Measurements from ENCODE around the gene ACACB.

The ACACB gene

GRCh38 chr12:109302358-109302757 lies 186.0 kb downstream of the ACACB start:
- no peak for DNase-seq (ENCODE audit: low read depth in 2 of 2)

GRCh38 chr12:109302770-109303169 lies 186.4 kb downstream of the ACACB start:
- DNase-seq (ENCODE audit: low read depth in 2 of 2), result no peak

- DNase-seq (ENCODE audit: low read depth in 2 of 2), result no peak
Measured at GRCh38 chr12:109304485-109304884, 188.1 kb downstream of the ACACB start.

GRCh38 chr12:109305547-109305946 lies 189.2 kb downstream of the ACACB start:
- no peak for DNase-seq (ENCODE audit: low read depth in 2 of 2)

GRCh38 chr12:109307051-109307450 lies 190.7 kb downstream of the ACACB start:
- no peak for DNase-seq (ENCODE audit: low read depth in 2 of 2)

GRCh38 chr12:109308534-109309380 lies 192.4 kb downstream of the ACACB start, which contains the start of gene FOXN4:
Gene FOXN4, minus strand, starts transcription at chr12:109309284. Its CDS starts 963 bp downstream, at chr12:109308321.
- DNase-seq (ENCODE audit: low read depth in 2 of 2), result no peak

GRCh38 chr12:109309381-109310246 lies 193.2 kb downstream of the ACACB start:
- no peak for DNase-seq (ENCODE audit: low read depth in 2 of 2)

- DNase-seq (ENCODE audit: low read depth in 2 of 2), result no peak
Measured at GRCh38 chr12:109310247-109311125, 194.1 kb downstream of the ACACB start.

All from stimulated activated CD4-positive, alpha-beta T cell treated with anti-CD3 and anti-CD28 coated beads, Interleukin-1b, Interleukin-23, amount 100 ng/mL, for 4 hours (primary cell).